Measurements from ENCODE around the gene PAPOLB. TPM values are rescaled to one million over a fixed set of nuclear protein-coding genes. Genes with fewer than 3 reads are reported as not detected.

Gene PAPOLB
- 0.23 to 0.31 TPM (median 0.27 TPM) in 3 replicates for total RNA-seq (2021)
- Bru-seq, nascent RNA, result percentile 65 among the genes with signal in this experiment
- long read RNA-seq, experiment 1, result 0 reads
- long read RNA-seq, experiment 2, result 0 reads
- long read RNA-seq, experiment 3, result 0 reads

- no peaks in the 10 kb centered on the region for H3K4me1 Mint-ChIP-seq
- peaks cover 23% of the 10 kb centered on the region for H3K9me3 Mint-ChIP-seq
- ChIA-PET POLR2A (no interaction called here), CTCF (interaction anchor here (1.4 kb wide), 1 partner anchor 22 kb away, joined by 4 read pairs; the partner anchor contains the start of gene RADIL)
- H3K27ac Mint-ChIP-seq, result 0 out of 2 replicates have a peak within 1 kb of the TSS, but pooled peaks have one; percentile 34
- ATAC-seq, result peak; percentile 82
- peaks cover 33% of the 10 kb centered on the region for H3K27me3 Mint-ChIP-seq (ENCODE audit: low read depth)
- peak within 1 kb of the TSS; percentile 54 for H3K4me3 Mint-ChIP-seq
- H3K36me3 Mint-ChIP-seq, result 0 out of 2 replicates have a peak, but pooled peaks cover 3% of the 10 kb centered on the region
- peak; percentile 61 for DNase-seq (ENCODE audit: low spot score)
- TF ChIP-seq NFYB (CRISPR knock-in tag; conservative IDR thresholded peaks at IDR 0.05; ENCODE audit: low read depth), result no peak
Observed at GRCh38 chr7:4861673-4862072, at the start of gene PAPOLB. PAPOLB (minus strand) TSS chr7:4862030; CDS start chr7:4861810, 220 bp downstream.

DNA sequence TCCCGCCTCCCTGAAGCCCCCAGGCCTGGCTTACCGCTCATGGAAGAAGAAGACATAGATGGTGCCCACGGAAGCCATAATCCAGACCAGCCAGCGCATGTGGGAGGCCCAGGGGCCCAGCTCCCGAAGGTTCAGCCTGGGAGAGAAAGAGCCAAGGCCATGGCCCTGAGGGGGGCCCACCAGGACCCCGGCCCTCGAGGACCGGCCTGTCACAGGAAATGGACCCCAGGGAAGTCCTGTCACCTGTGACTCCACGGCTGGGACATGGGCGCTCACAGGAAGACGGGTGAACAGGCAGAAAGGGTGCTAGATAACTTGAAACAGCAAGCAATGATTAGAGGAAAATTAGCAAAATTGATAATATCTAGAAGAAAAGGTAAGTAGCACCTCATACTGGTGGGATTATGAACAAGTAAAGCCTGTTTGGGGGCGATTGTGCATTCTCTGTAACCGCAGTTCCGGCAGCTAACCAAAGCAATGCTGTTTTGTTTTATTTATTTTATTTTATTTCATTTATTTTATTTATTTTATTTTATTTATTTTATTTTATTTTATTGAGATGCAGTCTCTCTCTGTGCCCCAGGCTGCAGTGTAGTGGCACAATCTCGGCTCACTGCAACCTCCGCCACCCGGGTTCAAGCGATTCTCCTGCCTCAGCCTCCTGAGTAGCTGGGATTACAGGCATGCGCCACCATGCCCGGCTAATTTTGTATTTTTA lies 49.4 kb upstream of the PAPOLB start:
- no peak for TF ChIP-seq ZNF317 (CRISPR knock-in tag; IDR thresholded peaks at IDR 0.05; ENCODE audit: borderline replicate concordance, low read depth)
- TF ChIP-seq HMGA2 (CRISPR knock-in tag; IDR thresholded peaks at IDR 0.05), result peak; percentile 91
- H3K36me3 Mint-ChIP-seq, result no peaks in the 10 kb centered on the region
- no peak for DNase-seq (ENCODE audit: low spot score)
- H3K4me1 Mint-ChIP-seq, result no peaks in the 10 kb centered on the region
- peaks cover 14% of the 10 kb centered on the region for H3K9me3 Mint-ChIP-seq
- CTCF ChIA-PET, result interaction anchor here (1.1 kb wide), 1 partner anchor 65 kb away, joined by 4 read pairs; no protein-coding TSS in a partner anchor
- H3K27me3 Mint-ChIP-seq (ENCODE audit: low read depth), result no peaks in the 10 kb centered on the region; the same call in 1 of the 2 replicates
- no peak overlapping the region for H3K4me3 Mint-ChIP-seq
- POLR2A ChIA-PET, result interaction anchor here (0.7 kb wide), 1 partner anchor 47 kb away, joined by 3 read pairs; no protein-coding TSS in a partner anchor
- ATAC-seq, result no peak
- no peak overlapping the region for H3K27ac Mint-ChIP-seq

DNA sequence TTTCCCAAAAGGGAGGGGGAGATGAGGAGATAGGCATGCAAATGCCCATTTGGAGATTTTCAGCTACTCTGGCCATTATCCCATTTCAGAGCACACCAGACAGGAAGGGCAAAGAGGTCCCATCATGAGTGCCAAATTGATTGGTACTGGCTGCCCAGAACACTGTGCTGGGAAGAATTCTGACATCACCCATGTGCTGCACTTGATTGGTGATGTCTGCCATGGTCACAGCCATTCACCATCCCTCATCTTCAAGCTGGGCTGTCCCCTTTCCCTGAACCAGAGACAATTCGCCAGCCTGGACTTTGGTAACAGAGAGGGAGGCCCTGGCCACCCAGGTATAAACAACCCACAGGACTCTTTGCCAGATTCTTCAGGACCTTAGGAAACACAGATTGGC lies 44.9 kb upstream of the PAPOLB start:
- Mint-ChIP-seq H3K4me3 (no peak overlapping the region), H3K36me3 (no peaks in the 10 kb centered on the region), H3K27me3 (ENCODE audit: low read depth) (no peaks in the 10 kb centered on the region; the same call in 1 of the 2 replicates), H3K27ac (no peak overlapping the region), H3K4me1 (no peaks in the 10 kb centered on the region), H3K9me3 (peaks cover 14% of the 10 kb centered on the region)
- TF ChIP-seq HMGA2 (CRISPR knock-in tag; IDR thresholded peaks at IDR 0.05), result no peak
- TF ChIP-seq, protein P1, sequence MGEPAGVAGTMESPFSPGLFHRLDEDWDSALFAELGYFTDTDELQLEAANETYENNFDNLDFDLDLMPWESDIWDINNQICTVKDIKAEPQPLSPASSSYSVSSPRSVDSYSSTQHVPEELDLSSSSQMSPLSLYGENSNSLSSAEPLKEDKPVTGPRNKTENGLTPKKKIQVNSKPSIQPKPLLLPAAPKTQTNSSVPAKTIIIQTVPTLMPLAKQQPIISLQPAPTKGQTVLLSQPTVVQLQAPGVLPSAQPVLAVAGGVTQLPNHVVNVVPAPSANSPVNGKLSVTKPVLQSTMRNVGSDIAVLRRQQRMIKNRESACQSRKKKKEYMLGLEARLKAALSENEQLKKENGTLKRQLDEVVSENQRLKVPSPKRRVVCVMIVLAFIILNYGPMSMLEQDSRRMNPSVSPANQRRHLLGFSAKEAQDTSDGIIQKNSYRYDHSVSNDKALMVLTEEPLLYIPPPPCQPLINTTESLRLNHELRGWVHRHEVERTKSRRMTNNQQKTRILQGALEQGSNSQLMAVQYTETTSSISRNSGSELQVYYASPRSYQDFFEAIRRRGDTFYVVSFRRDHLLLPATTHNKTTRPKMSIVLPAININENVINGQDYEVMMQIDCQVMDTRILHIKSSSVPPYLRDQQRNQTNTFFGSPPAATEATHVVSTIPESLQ (CRISPR knock-in tag; IDR thresholded peaks at IDR 0.05), result no peak
- TF ChIP-seq GABPB1 (CRISPR knock-in tag; IDR thresholded peaks at IDR 0.05), result no peak
- no peak for TF ChIP-seq ZBTB21 (CRISPR knock-in tag; IDR thresholded peaks at IDR 0.05; ENCODE audit: borderline replicate concordance)
- no peak for TF ChIP-seq ETV6 (CRISPR knock-in tag; IDR thresholded peaks at IDR 0.05)
- TF ChIP-seq SOX15 (CRISPR knock-in tag; IDR thresholded peaks at IDR 0.05), result no peak
- TF ChIP-seq SMAD3 (CRISPR knock-in tag; IDR thresholded peaks at IDR 0.05; ENCODE audit: borderline replicate concordance), result no peak
- no peak for TF ChIP-seq FOXK1 (CRISPR knock-in tag; IDR thresholded peaks at IDR 0.05)
- TF ChIP-seq TEAD4 (CRISPR knock-in tag; IDR thresholded peaks at IDR 0.05), result no peak
- TF ChIP-seq GTF2I (CRISPR knock-in tag; conservative IDR thresholded peaks at IDR 0.05), result no peak
- TF ChIP-seq, protein P2, sequence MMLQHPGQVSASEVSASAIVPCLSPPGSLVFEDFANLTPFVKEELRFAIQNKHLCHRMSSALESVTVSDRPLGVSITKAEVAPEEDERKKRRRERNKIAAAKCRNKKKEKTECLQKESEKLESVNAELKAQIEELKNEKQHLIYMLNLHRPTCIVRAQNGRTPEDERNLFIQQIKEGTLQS (CRISPR knock-in tag; conservative IDR thresholded peaks at IDR 0.05), result no peak
- no peak for TF ChIP-seq ZNF317 (CRISPR knock-in tag; IDR thresholded peaks at IDR 0.05; ENCODE audit: borderline replicate concordance, low read depth)
- TF ChIP-seq, protein P3, sequence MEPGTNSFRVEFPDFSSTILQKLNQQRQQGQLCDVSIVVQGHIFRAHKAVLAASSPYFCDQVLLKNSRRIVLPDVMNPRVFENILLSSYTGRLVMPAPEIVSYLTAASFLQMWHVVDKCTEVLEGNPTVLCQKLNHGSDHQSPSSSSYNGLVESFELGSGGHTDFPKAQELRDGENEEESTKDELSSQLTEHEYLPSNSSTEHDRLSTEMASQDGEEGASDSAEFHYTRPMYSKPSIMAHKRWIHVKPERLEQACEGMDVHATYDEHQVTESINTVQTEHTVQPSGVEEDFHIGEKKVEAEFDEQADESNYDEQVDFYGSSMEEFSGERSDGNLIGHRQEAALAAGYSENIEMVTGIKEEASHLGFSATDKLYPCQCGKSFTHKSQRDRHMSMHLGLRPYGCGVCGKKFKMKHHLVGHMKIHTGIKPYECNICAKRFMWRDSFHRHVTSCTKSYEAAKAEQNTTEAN (CRISPR knock-in tag; IDR thresholded peaks at IDR 0.05), result no peak
- no peak for TF ChIP-seq IRF2 (CRISPR knock-in tag; IDR thresholded peaks at IDR 0.05; ENCODE audit: borderline replicate concordance, low read depth)
- no peak for TF ChIP-seq ZNF423 (CRISPR knock-in tag; IDR thresholded peaks at IDR 0.05)
- TF ChIP-seq, protein P4, sequence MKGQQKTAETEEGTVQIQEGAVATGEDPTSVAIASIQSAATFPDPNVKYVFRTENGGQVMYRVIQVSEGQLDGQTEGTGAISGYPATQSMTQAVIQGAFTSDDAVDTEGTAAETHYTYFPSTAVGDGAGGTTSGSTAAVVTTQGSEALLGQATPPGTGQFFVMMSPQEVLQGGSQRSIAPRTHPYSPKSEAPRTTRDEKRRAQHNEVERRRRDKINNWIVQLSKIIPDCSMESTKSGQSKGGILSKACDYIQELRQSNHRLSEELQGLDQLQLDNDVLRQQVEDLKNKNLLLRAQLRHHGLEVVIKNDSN (CRISPR knock-in tag; IDR thresholded peaks at IDR 0.05), result no peak
- no peak for TF ChIP-seq TP53 (CRISPR knock-in tag; IDR thresholded peaks at IDR 0.05)
- no peak for TF ChIP-seq SMAD4 (CRISPR knock-in tag; IDR thresholded peaks at IDR 0.05)
- no peak for TF ChIP-seq ZNF671 (CRISPR knock-in tag; IDR thresholded peaks at IDR 0.05)
- ChIA-PET POLR2A (no interaction called here), CTCF (interaction anchor here (1.2 kb wide), 1 partner anchor 23 kb away, joined by 3 read pairs; the partner anchor contains the start of gene RADIL)
- no peak for DNase-seq (ENCODE audit: low spot score)
- no peak for ATAC-seq
